GM21526 (cell line): ENCODE measurements around the gene VIPR2.
"Not testable (repeated sequence)": the region's sequence is repeated elsewhere in the genome, so short reads cannot be mapped to it uniquely, and the experiment has no call there.

Source experiments
- ATAC-seq: cut with Tn5 transposase; IDR thresholded peaks from one replicate; pipeline ENCODE4 v1.9.1; 2021; ENCODE audit warnings: moderate library complexity; ENCODE audit not compliant: unreplicated experiment, low FRiP score

VIPR2 gene

GRCh38 chr7:159015081-159015453 lies 129.6 kb downstream of the VIPR2 start:
- ATAC-seq: no peak

GRCh38 chr7:159014297-159015062 lies 130.2 kb downstream of the VIPR2 start:
- no peak for ATAC-seq

GRCh38 chr7:159013825-159014289 lies 130.8 kb downstream of the VIPR2 start:
- no peak for ATAC-seq

GRCh38 chr7:159013181-159013690 lies 131.4 kb downstream of the VIPR2 start:
- no peak for ATAC-seq

GRCh38 chr7:159012353-159013069 lies 132.2 kb downstream of the VIPR2 start:
- no peak for ATAC-seq

GRCh38 chr7:159011722-159012022 lies 133.0 kb downstream of the VIPR2 start:
- no peak for ATAC-seq

GRCh38 chr7:159010937-159011721 lies 133.5 kb downstream of the VIPR2 start:
- no peak for ATAC-seq

GRCh38 chr7:159010411-159010810 lies 134.3 kb downstream of the VIPR2 start:
- no peak for ATAC-seq

- no peak for ATAC-seq
These were observed 134.7 kb downstream of the VIPR2 start for GRCh38 chr7:159009951-159010350.

- ATAC-seq: no peak
These were observed 136.2 kb downstream of the VIPR2 start for GRCh38 chr7:159008417-159008816.

GRCh38 chr7:159007996-159008389 lies 136.7 kb downstream of the VIPR2 start:
- no peak for ATAC-seq

- ATAC-seq: no peak
These were observed 137.2 kb downstream of the VIPR2 start for GRCh38 chr7:159007364-159007995.

- no peak for ATAC-seq
These were observed 138.0 kb downstream of the VIPR2 start for GRCh38 chr7:159006610-159007130.

GRCh38 chr7:159006022-159006609 lies 138.6 kb downstream of the VIPR2 start:
- ATAC-seq: not testable (repeated sequence)

- no peak for ATAC-seq
These were observed 139.0 kb downstream of the VIPR2 start for GRCh38 chr7:159005618-159006017.

- no peak for ATAC-seq
These were observed 140.3 kb downstream of the VIPR2 start for GRCh38 chr7:159004411-159004810.

- ATAC-seq: no peak
These were observed 142.9 kb downstream of the VIPR2 start for GRCh38 chr7:159001811-159002210.

GRCh38 chr7:159000859-159001435 lies 143.7 kb downstream of the VIPR2 start:
- no peak for ATAC-seq

- ATAC-seq: no peak
These were observed 144.6 kb downstream of the VIPR2 start for GRCh38 chr7:159000070-159000469.

- ATAC-seq: no peak
These were observed 145.2 kb downstream of the VIPR2 start for GRCh38 chr7:158999496-158999895.
